Common myeloid progenitor, CD34-positive (primary cell): ENCODE data around the gene EFNA2.
A peak's percentile ranks its signal among the peaks of the same experiment; 100 is the strongest.

ENCODE experiments used
- CTCF ChIA-PET: fragments of 350-600 bp; sonication (Branson Sonifier 250); formaldehyde crosslinking; loops from one replicate; lab custom pipeline; 2021; ENCODE audit warnings: antibody characterized with exemption; lab: Charles Lee
- POLR2A ChIA-PET: fragments of 350-600 bp; sonication (Branson Sonifier 250); formaldehyde crosslinking; loops from one replicate; lab custom pipeline; 2021; ENCODE audit warnings: antibody characterized with exemption; lab: Charles Lee
- DNase-seq, 3 donors: peaks; one replicate each; pipeline versions ENCODE4 v3.0.0 to v3.0.0-alpha.2; 2013
- H3K27ac ChIP-seq, 2 experiments: 1 replicate in 1 of 2; 2 replicates in 1 of 2; pipeline ENCODE4 v1.7.0; 2013; ENCODE audit warnings: inconsistent platforms in 2 of 2, low read length in 2 of 2, mild to moderate bottlenecking in 2 of 2, low read depth in 1 of 2, moderate library complexity in 1 of 2; ENCODE audit not compliant: severe bottlenecking in 2 of 2, insufficient read depth in 1 of 2, poor library complexity in 1 of 2
- H3K27me3 ChIP-seq, 5 experiments: replicated peaks in 2 of 5; 1 replicate in 3 of 5; 2 replicates in 2 of 5; pipeline versions ENCODE4 v1.6.1 to v1.7.0; 2013; ENCODE audit warnings: low read length in 4 of 5, mild to moderate bottlenecking in 2 of 5, moderate library complexity in 2 of 5, inconsistent platforms in 1 of 5; ENCODE audit not compliant: insufficient read depth in 5 of 5, control insufficient read depth in 4 of 5
- H3K36me3 ChIP-seq, 4 experiments: 1 replicate in 2 of 4; 2 replicates in 2 of 4; pipeline versions ENCODE4 v1.6.1 to v1.7.0; 2013; ENCODE audit warnings: low read length in 3 of 4, control low read depth in 1 of 4, mild to moderate bottlenecking in 1 of 4; ENCODE audit not compliant: control insufficient read depth in 4 of 4, insufficient read depth in 4 of 4
- H3K4me1 ChIP-seq, 4 experiments: 1 replicate in 3 of 4; 2 replicates in 1 of 4; pipeline versions ENCODE4 v1.6.1 to v1.7.1; 2013; ENCODE audit warnings: low read length in 3 of 4, mild to moderate bottlenecking in 3 of 4, control low read depth in 1 of 4, inconsistent platforms in 1 of 4, moderate library complexity in 1 of 4; ENCODE audit not compliant: control insufficient read depth in 4 of 4, insufficient read depth in 4 of 4; ENCODE audit errors: control extremely low read depth in 1 of 4
- H3K4me3 ChIP-seq, 7 experiments: 1 replicate in 4 of 7; 2 replicates in 3 of 7; pipeline versions ENCODE4 v1.5.1 to v1.7.0; 2013; ENCODE audit warnings: mild to moderate bottlenecking in 7 of 7, low read length in 6 of 7, moderate library complexity in 6 of 7, inconsistent platforms in 2 of 7, low read depth in 2 of 7, control low read depth in 1 of 7; ENCODE audit not compliant: insufficient read depth in 4 of 7, control insufficient read depth in 1 of 7; ENCODE audit errors: extremely low read depth in 1 of 7
- H3K9me3 ChIP-seq, 5 experiments: 1 replicate in 4 of 5; 2 replicates in 1 of 5; pipeline versions ENCODE4 v1.6.1 to v1.7.1; 2013; ENCODE audit warnings: low read length in 4 of 5, mild to moderate bottlenecking in 2 of 5, inconsistent platforms in 1 of 5, low read depth in 1 of 5, moderate library complexity in 1 of 5; ENCODE audit not compliant: control insufficient read depth in 4 of 5, insufficient read depth in 2 of 5; ENCODE audit errors: control extremely low read depth in 1 of 5
- WGBS: methylation state at CpG from one replicate; pipeline ENCODE4 v1.1.5; 2013; ENCODE audit not compliant: insufficient coverage; 5-methylcytosine and 5-hydroxymethylcytosine counted together

EFNA2 gene

GRCh38 chr19:1252821-1253513, 32.7 kb upstream of the EFNA2 start:
- Histone ChIP-seq H3K36me3 (peaks cover 3 to 47% (median 33%) of the 10 kb centered on the region in 4 experiments), H3K27ac (peak overlapping the region; percentile 70 to 89), H3K9me3 (no peaks in the 10 kb centered on the region), H3K27me3 (no peaks in the 10 kb centered on the region), H3K4me1 (peaks cover 0 to 68% (median 53%) of the 10 kb centered on the region in 4 experiments), H3K4me3 (peak overlapping the region in 6 of 7 experiments; percentile 40 to 84 (median 78))
- ChIA-PET POLR2A (interaction anchor here (0.5 to 7.0 kb wide), 10 partner anchors 8 to 987 kb away, joined by 3 to 98 read pairs (median 4); partner anchors contain the start of genes CIRBP, FAM174C and POLR2E), CTCF (interaction anchor here (7.9 to 17.7 kb wide), 2 partner anchors 8 to 12 kb away, joined by 60 to 268 read pairs; no protein-coding TSS in a partner anchor)
- DNase-seq, result peak; percentile 90 to 96 (median 96)
- WGBS, result 0% methylated on average over 6 of the region's 26 CpGs

GRCh38 chr19:1253514-1254080, 32.1 kb upstream of the EFNA2 start:
- Histone ChIP-seq H3K27me3 (no peaks in the 10 kb centered on the region), H3K9me3 (no peaks in the 10 kb centered on the region), H3K27ac (peak overlapping the region; percentile 70 to 89), H3K36me3 (peaks cover 3 to 52% (median 36%) of the 10 kb centered on the region in 4 experiments), H3K4me3 (peak overlapping the region in 6 of 7 experiments; percentile 40 to 84 (median 66)), H3K4me1 (peaks cover 0 to 69% (median 58%) of the 10 kb centered on the region in 4 experiments)
- WGBS, result 34% methylated on average over 20 of the region's 23 CpGs
- ChIA-PET CTCF (interaction anchor here (7.9 to 17.7 kb wide), 2 partner anchors 9 to 11 kb away, joined by 60 to 268 read pairs; no protein-coding TSS in a partner anchor), POLR2A (interaction anchor here (0.5 to 7.0 kb wide), 10 partner anchors 8 to 986 kb away, joined by 3 to 98 read pairs (median 4); partner anchors contain the start of genes CIRBP, FAM174C and POLR2E)
- DNase-seq, result no peak

DNA sequence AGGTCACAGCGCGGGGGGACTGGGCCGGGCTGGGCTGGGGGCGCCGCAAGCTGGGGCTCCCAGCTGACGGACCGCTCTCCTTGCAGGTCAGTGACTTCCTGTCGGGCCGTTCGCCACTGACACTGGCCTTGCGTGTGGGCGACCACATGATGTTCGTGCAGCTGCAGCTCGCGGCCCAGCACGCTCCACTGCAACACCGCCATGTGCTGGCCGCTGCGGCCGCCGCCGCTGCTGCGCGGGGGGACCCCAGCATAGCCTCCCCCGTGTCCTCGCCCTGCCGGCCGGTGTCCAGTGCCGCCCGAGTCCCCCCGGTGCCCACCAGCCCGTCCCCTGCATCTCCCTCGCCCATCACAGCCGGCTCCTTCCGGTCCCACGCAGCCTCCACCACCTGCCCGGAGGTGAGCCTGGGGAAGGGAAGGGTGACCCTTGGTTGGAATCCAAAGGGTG, 31.6 kb upstream of the EFNA2 start:
- no peaks in the 10 kb centered on the region for H3K27me3 ChIP-seq
- peaks cover 3 to 52% (median 36%) of the 10 kb centered on the region in 4 experiments for H3K36me3 ChIP-seq
- ChIA-PET CTCF (interaction anchor here (7.9 to 17.7 kb wide), 2 partner anchors 9 to 11 kb away, joined by 60 to 268 read pairs; no protein-coding TSS in a partner anchor), POLR2A (interaction anchor here (1.4 to 7.0 kb wide), 3 partner anchors 10 to 129 kb away, joined by 3 to 98 read pairs (median 11); partner anchors contain the start of gene CIRBP)
- peak overlapping the region in 4 of 7 experiments; percentile 6 to 84 (median 66) for H3K4me3 ChIP-seq
- peaks cover 0 to 74% (median 63%) of the 10 kb centered on the region in 4 experiments for H3K4me1 ChIP-seq
- no peaks in the 10 kb centered on the region for H3K9me3 ChIP-seq
- 89% methylated on average over 37 of the region's 37 CpGs for WGBS
- H3K27ac ChIP-seq, result peak overlapping the region in 1 of 2 experiments; percentile 89
- DNase-seq, result no peak

DNA sequence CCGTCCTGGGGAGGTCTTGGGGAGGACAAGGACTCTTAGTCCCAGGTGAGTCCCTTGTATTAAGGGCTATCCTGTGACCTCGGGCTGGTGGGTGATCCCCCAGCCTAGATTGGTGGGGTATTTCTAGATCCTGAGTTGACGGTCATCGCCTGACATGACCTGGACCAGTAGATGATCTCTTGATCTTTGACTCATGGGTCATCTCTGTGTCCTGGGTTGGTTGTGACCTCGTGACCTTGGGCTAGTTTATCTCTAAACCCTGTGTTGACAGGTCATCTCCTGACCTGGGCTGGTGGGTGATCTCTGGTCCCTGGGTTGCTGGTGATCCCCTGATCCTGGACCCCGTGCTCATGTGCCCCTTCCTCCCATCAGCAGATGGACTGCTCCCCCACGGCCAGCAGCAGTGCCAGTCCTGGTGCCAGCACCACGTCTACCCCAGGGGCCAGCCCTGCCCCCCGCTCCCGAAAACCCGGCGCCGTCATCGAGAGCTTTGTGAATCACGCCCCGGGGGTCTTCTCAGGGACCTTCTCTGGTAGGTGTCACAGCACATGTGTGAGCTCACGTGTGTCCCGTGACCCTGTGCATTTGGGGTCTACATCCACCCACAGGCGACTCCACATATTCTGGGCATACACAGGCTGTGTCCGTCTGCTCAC, 31.0 kb upstream of the EFNA2 start:
- no peaks in the 10 kb centered on the region for H3K9me3 ChIP-seq
- no peak for DNase-seq
- H3K27ac ChIP-seq, result peak overlapping the region in 1 of 2 experiments; percentile 14
- ChIA-PET POLR2A (interaction anchor here (7.0 kb wide), 1 partner anchor 13 kb away, joined by 98 read pairs; the partner anchor contains the start of gene CIRBP), CTCF (interaction anchor here (7.9 to 17.7 kb wide), 2 partner anchors 10 kb away, joined by 60 to 268 read pairs; no protein-coding TSS in a partner anchor)
- peaks cover 3 to 52% (median 36%) of the 10 kb centered on the region in 4 experiments for H3K36me3 ChIP-seq
- peak overlapping the region in 3 of 7 experiments; percentile 6 to 84 (median 61) for H3K4me3 ChIP-seq
- H3K27me3 ChIP-seq, result no peaks in the 10 kb centered on the region
- peaks cover 0 to 80% (median 68%) of the 10 kb centered on the region in 4 experiments for H3K4me1 ChIP-seq
- WGBS, result 98% methylated on average over 17 of the region's 20 CpGs

GRCh38 chr19:1255186-1256161, 30.2 kb upstream of the EFNA2 start:
- H3K27ac ChIP-seq, result no peak overlapping the region
- H3K27me3 ChIP-seq, result no peaks in the 10 kb centered on the region
- POLR2A ChIA-PET, result interaction anchor here (7.0 kb wide), 1 partner anchor 12 kb away, joined by 98 read pairs; the partner anchor contains the start of gene CIRBP
- peaks cover 0 to 88% (median 75%) of the 10 kb centered on the region in 4 experiments for H3K4me1 ChIP-seq
- peaks cover 3 to 52% (median 36%) of the 10 kb centered on the region in 4 experiments for H3K36me3 ChIP-seq
- H3K9me3 ChIP-seq, result no peaks in the 10 kb centered on the region
- DNase-seq, result no peak
- CTCF ChIA-PET, result interaction anchor here (7.9 to 17.7 kb wide), 2 partner anchors 9 to 11 kb away, joined by 60 to 268 read pairs; no protein-coding TSS in a partner anchor
- WGBS, result 96% methylated on average over 44 of the region's 52 CpGs
- H3K4me3 ChIP-seq, result no peak overlapping the region
